Activated CD4-positive, CD25-positive, alpha-beta regulatory T cell (primary cell): ENCODE measurements around the gene ZC3H12D.
A peak's percentile ranks its signal among the peaks of the same experiment; 100 is the strongest.

Experiments used
- DNase-seq, 4 experiments: peaks; one replicate each; lab custom pipeline; 2025; lab: John Stamatoyannopoulos, UW

ZC3H12D gene

GRCh38 chr6:149443411-149444181 is 41.2 kb downstream of the ZC3H12D start:
- no peak for DNase-seq

GRCh38 chr6:149441740-149442139 is 43.1 kb downstream of the ZC3H12D start:
- DNase-seq, result no peak

GRCh38 chr6:149440735-149441671 is 43.8 kb downstream of the ZC3H12D start:
- no peak for DNase-seq

- DNase-seq, result no peak
Observed at GRCh38 chr6:149439626-149440025, 45.2 kb downstream of the ZC3H12D start.

- no peak for DNase-seq
Observed at GRCh38 chr6:149438855-149439254, 46.0 kb downstream of the ZC3H12D start.

- no peak for DNase-seq
Observed at GRCh38 chr6:149437212-149437611, 47.6 kb downstream of the ZC3H12D start.

GRCh38 chr6:149436647-149437046 is 48.2 kb downstream of the ZC3H12D start:
- DNase-seq, result no peak

GRCh38 chr6:149435919-149436586 is 48.8 kb downstream of the ZC3H12D start:
- DNase-seq, result no peak

GRCh38 chr6:149433881-149434280 is 50.9 kb downstream of the ZC3H12D start:
- no peak for DNase-seq

GRCh38 chr6:149433405-149433804 is 51.4 kb downstream of the ZC3H12D start:
- DNase-seq, result no peak

- peak; percentile 65 to 95 (median 80) for DNase-seq
Observed at GRCh38 chr6:149431905-149432775, 52.7 kb downstream of the ZC3H12D start.

- no peak for DNase-seq
Observed at GRCh38 chr6:149429427-149430360, 55.1 kb downstream of the ZC3H12D start.

- no peak for DNase-seq
Observed at GRCh38 chr6:149428606-149429005, 56.2 kb downstream of the ZC3H12D start.

- no peak for DNase-seq
Observed at GRCh38 chr6:149425754-149426153, 59.1 kb downstream of the ZC3H12D start.

GRCh38 chr6:149425224-149425623 is 59.6 kb downstream of the ZC3H12D start:
- no peak for DNase-seq

GRCh38 chr6:149423964-149424440 is 60.8 kb downstream of the ZC3H12D start:
- no peak for DNase-seq

- DNase-seq, result no peak
Observed at GRCh38 chr6:149422581-149422980, 62.2 kb downstream of the ZC3H12D start.

GRCh38 chr6:149421132-149421531 is 63.7 kb downstream of the ZC3H12D start:
- DNase-seq, result no peak

- no peak for DNase-seq
Observed at GRCh38 chr6:149419696-149420404, 65.0 kb downstream of the ZC3H12D start.
